Measurements from ENCODE around the gene ADRM1. TPM values are rescaled to one million over a fixed set of nuclear protein-coding genes. Genes with fewer than 3 reads are reported as not detected.

ADRM1 gene
- total and polyA plus RNA-seq, 12 donors = 67.7 to 192 (median 74.7) TPM

DNA sequence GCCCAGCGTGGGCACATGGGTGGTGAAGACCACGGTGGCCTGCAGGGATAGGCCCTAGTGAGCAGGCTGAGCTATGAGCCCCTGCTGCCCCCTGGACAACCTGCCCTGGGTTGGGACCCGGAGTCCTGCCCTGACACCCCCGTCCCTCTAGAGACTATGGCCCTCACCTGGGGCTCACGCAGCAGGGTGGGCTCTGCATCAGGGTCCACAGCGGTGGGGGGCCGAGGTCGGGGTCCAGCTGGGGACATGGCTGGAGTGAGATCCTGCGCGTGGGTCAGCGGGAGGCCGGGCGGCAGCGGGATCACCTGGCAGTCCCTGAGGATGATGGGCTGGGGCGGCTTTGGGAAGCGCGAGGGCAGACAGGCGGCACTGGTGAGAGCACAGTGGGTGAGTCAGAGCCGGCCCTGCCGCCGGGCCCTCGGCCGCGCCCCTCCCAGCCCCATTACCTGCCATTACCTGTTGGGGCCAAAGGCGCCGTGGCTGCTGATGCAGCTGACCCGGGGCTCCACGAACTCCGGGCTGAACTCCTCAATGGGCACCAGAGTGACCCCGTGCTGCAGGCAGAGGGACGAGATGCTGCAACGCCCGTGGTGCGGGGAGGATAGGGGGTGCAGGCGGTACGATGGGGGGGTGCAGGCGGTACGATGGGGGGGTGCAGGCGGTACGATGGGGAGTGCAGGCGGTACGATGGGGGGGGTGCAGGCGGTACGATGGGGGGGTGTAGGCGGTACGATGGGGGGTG lies 27.9 kb downstream of the ADRM1 start:
- 91 to 92% methylated on average over 44 to 46 of the region's 46 CpGs for WGBS, 2 donors
- H3K4me3 ChIP-seq = no peak overlapping the region
- no peak for ATAC-seq
- peaks cover 0 to 5% (median 0%) of the 10 kb centered on the region in 9 donors for H3K4me1 ChIP-seq
- peak in 1 of 2 donors; percentile 11 for DNase-seq
- TF ChIP-seq, protein P1, sequence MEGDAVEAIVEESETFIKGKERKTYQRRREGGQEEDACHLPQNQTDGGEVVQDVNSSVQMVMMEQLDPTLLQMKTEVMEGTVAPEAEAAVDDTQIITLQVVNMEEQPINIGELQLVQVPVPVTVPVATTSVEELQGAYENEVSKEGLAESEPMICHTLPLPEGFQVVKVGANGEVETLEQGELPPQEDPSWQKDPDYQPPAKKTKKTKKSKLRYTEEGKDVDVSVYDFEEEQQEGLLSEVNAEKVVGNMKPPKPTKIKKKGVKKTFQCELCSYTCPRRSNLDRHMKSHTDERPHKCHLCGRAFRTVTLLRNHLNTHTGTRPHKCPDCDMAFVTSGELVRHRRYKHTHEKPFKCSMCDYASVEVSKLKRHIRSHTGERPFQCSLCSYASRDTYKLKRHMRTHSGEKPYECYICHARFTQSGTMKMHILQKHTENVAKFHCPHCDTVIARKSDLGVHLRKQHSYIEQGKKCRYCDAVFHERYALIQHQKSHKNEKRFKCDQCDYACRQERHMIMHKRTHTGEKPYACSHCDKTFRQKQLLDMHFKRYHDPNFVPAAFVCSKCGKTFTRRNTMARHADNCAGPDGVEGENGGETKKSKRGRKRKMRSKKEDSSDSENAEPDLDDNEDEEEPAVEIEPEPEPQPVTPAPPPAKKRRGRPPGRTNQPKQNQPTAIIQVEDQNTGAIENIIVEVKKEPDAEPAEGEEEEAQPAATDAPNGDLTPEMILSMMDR (IDR thresholded peaks at IDR 0.05) = no peak
- peaks cover 10 to 97% (median 77%) of the 10 kb centered on the region in 9 donors for H3K36me3 ChIP-seq
- no peak overlapping the region for H3K27ac ChIP-seq
- intact Hi-C loops (cut with DNase I) = no loop called here
- no peaks in the 10 kb centered on the region for H3K9me3 ChIP-seq
- H3K27me3 ChIP-seq = no peaks in the 10 kb centered on the region

DNA sequence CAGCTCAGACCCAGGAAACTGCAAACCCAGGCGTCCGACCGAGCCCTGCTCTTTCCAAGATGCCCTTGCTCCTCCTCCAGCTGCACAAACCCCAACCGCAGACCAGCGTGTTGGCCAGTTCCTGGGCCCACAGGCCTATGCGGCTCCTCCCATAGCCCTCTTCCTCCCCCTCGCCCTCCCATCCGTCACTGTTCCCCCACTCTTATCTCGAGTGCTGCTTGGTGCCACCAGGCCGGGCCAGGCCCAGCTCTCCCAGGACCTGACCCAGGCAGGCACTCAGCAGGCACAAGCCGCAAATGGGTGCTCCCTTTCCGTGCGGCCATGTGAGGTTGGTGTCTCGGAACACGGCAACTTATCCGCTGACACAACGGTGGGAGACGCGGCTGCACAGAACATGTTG lies 28.6 kb downstream of the ADRM1 start:
- peak in 1 of 2 donors; percentile 44 for DNase-seq
- TF ChIP-seq, protein P1 (IDR thresholded peaks at IDR 0.05) = no peak
- Histone ChIP-seq H3K36me3 (peaks cover 10 to 97% (median 74%) of the 10 kb centered on the region in 9 donors), H3K27ac (peak overlapping the region in 2 of 10 donors; percentile 8 to 60), H3K4me1 (peaks cover 0 to 5% (median 0%) of the 10 kb centered on the region in 9 donors), H3K4me3 (no peak overlapping the region), H3K9me3 (no peaks in the 10 kb centered on the region), H3K27me3 (no peaks in the 10 kb centered on the region)
- peak in 7 of 8 donors; percentile 18 to 86 (median 58) for ATAC-seq
- WGBS, 2 donors = 80 to 83% methylated on average over 19 of the region's 19 CpGs
- intact Hi-C loops (cut with DNase I) = no loop called here

DNA sequence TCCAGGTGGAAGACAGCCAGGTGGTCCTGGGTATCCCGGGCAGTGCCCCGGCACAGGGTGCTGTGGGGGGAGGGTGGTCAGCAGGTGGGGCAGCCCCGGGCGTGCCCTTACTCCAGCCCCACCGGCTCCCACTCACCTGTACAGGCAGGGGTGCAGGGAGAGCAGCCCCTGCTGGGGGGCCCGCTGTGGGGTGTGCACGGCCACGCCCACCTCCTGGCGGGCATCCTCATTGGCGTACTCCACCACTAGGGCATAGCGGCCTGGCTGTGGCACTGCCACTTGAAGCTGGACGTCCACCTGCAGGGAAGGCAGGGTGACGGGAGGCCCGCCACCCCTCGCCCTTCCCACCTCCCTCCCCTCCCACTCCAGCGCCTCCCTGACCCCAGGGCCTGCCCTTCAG lies 29.6 kb downstream of the ADRM1 start:
- DNase-seq (peak in 1 of 2 donors; percentile 10), ATAC-seq (peak in 2 of 8 donors; percentile 4)
- H3K9me3 ChIP-seq = no peaks in the 10 kb centered on the region
- 85 to 86% methylated on average over 16 of the region's 16 CpGs for WGBS, 2 donors
- H3K27ac ChIP-seq = no peak overlapping the region
- intact Hi-C loops (cut with DNase I) = no loop called here
- H3K4me3 ChIP-seq = no peak overlapping the region
- H3K27me3 ChIP-seq = no peaks in the 10 kb centered on the region
- peaks cover 0 to 5% (median 0%) of the 10 kb centered on the region in 9 donors for H3K4me1 ChIP-seq
- TF ChIP-seq, protein P1 (IDR thresholded peaks at IDR 0.05) = no peak
- peaks cover 12 to 97% (median 73%) of the 10 kb centered on the region in 9 donors for H3K36me3 ChIP-seq

DNA sequence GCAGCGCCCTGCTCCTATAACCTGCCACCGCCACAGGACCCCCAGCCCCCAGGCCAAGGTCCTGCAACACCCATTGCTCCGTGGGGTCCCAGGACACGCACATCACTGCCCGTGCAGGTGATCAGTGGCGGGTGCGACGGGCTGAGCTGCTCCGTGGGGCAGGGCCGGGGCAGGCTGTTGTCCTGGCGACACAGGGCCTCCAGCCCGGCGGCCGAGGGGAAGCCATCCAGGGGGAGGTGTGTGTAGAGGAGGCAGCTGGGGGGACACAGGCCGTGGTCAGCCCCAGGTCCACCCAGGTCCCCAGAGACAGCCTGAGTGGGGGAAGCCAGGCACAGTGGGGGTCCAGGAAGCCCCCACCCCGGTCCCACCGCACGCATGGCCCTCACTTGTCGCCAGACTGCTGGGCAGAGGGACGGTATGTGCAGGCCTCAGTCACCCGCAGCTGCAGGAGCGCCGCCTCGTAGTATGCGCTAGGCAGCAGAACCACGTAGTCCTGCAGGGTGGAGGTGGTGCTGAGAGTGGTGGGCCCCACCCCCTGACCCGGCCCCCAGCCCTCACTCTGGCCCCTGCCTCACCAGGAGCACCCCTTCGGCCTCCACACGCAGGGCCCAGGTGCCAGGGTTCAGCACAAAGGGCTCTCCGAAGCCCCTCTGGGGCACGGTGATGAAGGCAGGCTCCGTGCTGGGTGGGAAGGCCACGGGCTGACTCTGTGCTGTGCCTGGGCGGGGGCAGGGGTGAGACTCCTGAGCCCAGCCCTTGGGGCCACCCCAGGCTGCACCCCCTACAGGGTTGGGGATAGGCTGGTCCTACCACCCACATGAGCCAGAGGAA lies 30.4 kb downstream of the ADRM1 start:
- TF ChIP-seq, protein P1 (IDR thresholded peaks at IDR 0.05) = no peak
- Histone ChIP-seq H3K27me3 (no peaks in the 10 kb centered on the region), H3K36me3 (peaks cover 15 to 97% (median 73%) of the 10 kb centered on the region in 9 donors), H3K4me1 (peaks cover 0 to 5% (median 0%) of the 10 kb centered on the region in 9 donors), H3K4me3 (no peak overlapping the region), H3K27ac (no peak overlapping the region), H3K9me3 (no peaks in the 10 kb centered on the region)
- ATAC-seq (no peak), DNase-seq (peak in 1 of 2 donors; percentile 11)
- intact Hi-C loops (cut with DNase I) = no loop called here
- WGBS, 2 donors = 92 to 93% methylated on average over 34 of the region's 34 CpGs

Data from heart right ventricle (tissue), 16 donors.